ENCODE results near the gene COL13A1. TPM values are rescaled to one million over a fixed set of nuclear protein-coding genes. Genes with fewer than 3 reads are reported as not detected.

Gene COL13A1
- total and polyA plus RNA-seq, 2 experiments from 2014 or later = 5.2 to 8.6 TPM

- Histone ChIP-seq H3K36me3 (ENCODE audit: insufficient read depth) (0 out of 2 replicates have a peak, but pooled peaks cover 3% of the 10 kb centered on the region), H2AFZ (no peak overlapping the region), H3K79me2 (replicated peaks; ENCODE audit: insufficient read depth) (no peaks in the 10 kb centered on the region), H3K4me1 (ENCODE audit: insufficient read depth) (peaks cover 14% of the 10 kb centered on the region), H4K20me1 (replicated peaks; ENCODE audit: insufficient read depth) (no peaks in the 10 kb centered on the region), H3K4me2 (peak overlapping the region; percentile 43; the same call in 1 of the 2 replicates), H3K4me3 (no peak overlapping the region), H3K27ac (ENCODE audit: low read depth) (no peak overlapping the region), H3F3A (replicated peaks; ENCODE audit: low read depth) (no peaks in the 10 kb centered on the region), H3K9me2 (ENCODE audit: insufficient read depth) (no peaks in the 10 kb centered on the region), H3K27me3 (ENCODE audit: insufficient read depth) (no peaks in the 10 kb centered on the region)
- ATAC-seq (no peak), DNase-seq (ENCODE audit: low spot score) (no peak)
- Mint-ChIP-seq H3K4me1 (peaks cover 37% of the 10 kb centered on the region), H3K4me3 (no peak overlapping the region), H3K9me3 (peaks cover 13% of the 10 kb centered on the region), H3K36me3 (ENCODE audit: low read depth) (0 out of 3 replicates have a peak, but pooled peaks cover 2% of the 10 kb centered on the region), H3K27ac (no peak overlapping the region), H3K27me3 (ENCODE audit: insufficient read depth, low read depth, poor library complexity) (peaks cover 8% of the 10 kb centered on the region)
- TF ChIP-seq REST (IDR thresholded peaks at IDR 0.05; ENCODE audit: unreplicated experiment) = no peak
- no peak for TF ChIP-seq STAT1 (IDR thresholded peaks at IDR 0.05; ENCODE audit: unreplicated experiment)
- no peak for TF ChIP-seq CREB1 (CRISPR knock-in tag; IDR thresholded peaks at IDR 0.05; ENCODE audit: low read depth)
- no peak for TF ChIP-seq ZNF462 (CRISPR knock-in tag; IDR thresholded peaks at IDR 0.05)
- TF ChIP-seq POLR2AphosphoS5 (IDR thresholded peaks at IDR 0.05; ENCODE audit: low read depth) = no peak
Measured at GRCh38 chr10:69816521-69816920, 14.8 kb downstream of the COL13A1 start.
